ENCODE data around the gene MOGAT1. TPM values are rescaled to one million over a fixed set of nuclear protein-coding genes. Genes with fewer than 3 reads are reported as not detected.
A peak's percentile ranks its signal among the peaks of the same experiment; 100 is the strongest.

MOGAT1 gene
- total and polyA plus RNA-seq, 2 of the 13 experiments (the other 11 are each of a cell fraction or from before 2014, with no cell fraction given): 0.98 to 4.3 TPM

DNA sequence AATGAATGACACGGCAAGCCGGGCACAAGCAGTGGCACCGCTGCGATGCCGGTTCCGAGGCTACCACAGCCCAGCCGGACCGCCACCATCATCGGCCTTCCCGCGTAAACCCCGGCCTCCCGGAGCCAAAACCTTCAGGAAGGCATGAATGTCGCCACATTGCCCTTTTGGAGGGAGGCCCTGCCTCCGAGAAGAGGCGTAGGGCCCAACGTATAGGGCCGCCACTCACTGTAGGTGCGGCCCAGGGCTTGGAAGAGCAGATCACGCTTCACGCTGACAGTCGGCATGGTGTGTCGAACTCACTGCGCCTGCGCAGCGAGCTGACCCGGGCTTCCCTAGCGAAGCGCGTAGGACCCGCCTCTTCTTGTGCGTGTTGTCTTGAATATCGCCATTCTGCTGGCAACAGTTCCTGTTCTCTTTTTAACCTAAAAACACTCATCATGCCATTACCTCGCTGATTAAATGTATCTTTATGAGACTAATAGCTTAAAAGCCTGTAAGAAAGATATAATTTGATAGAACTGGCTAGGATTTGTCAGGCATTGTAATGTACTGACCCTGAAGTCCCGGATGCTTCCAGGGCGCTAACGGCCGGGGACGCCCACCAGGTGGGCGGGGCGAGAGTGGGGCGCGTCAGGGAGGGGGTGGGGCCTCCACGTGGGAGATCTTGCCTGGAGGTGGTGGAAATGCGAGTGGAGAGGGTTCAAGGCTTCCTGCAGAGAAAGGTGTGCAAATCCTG lies 15.5 kb upstream of the MOGAT1 start, which contains the start of gene FARSB (continued):
- TF ChIP-seq, protein P1, sequence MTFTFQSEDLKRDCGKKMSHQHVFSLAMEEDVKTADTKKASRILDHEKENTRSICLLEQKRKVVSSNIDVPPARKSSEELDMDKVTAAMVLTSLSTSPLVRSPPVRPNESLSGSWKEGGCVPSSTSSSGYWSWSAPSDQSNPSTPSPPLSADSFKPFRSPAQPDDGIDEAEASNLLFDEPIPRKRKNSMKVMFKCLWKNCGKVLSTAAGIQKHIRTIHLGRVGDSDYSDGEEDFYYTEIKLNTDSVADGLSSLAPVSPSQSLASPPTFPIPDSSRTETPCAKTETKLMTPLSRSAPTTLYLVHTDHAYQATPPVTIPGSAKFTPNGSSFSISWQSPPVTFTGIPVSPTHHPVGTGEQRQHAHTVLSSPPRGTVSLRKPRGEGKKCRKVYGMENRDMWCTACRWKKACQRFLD (CRISPR knock-in tag; IDR thresholded peaks at IDR 0.05; ENCODE audit: borderline replicate concordance): peak; percentile 98
- TF ChIP-seq TBX2 (CRISPR knock-in tag; IDR thresholded peaks at IDR 0.05; ENCODE audit: borderline replicate concordance) (peak; percentile 73), ZNF207 (IDR thresholded peaks at IDR 0.05; ENCODE audit: borderline replicate concordance) (no peak), ZNF331 (CRISPR knock-in tag; IDR thresholded peaks at IDR 0.05) (0 out of 2 replicates have a peak, but pooled peaks have one; percentile 8), ZNF782 (CRISPR knock-in tag; IDR thresholded peaks at IDR 0.05; ENCODE audit: borderline replicate concordance) (peak; percentile 90; the same call in 1 of the 2 replicates), FOXK1 (CRISPR knock-in tag; IDR thresholded peaks at IDR 0.05; ENCODE audit: borderline replicate concordance, low read depth) (peak; percentile 48), ZNF543 (CRISPR knock-in tag; IDR thresholded peaks at IDR 0.05) (peak; percentile 63; the same call in 1 of the 2 replicates), ARHGAP35 (CRISPR knock-in tag; IDR thresholded peaks at IDR 0.05; ENCODE audit: borderline replicate concordance) (peak; percentile 95), ZNF766 (CRISPR knock-in tag; IDR thresholded peaks at IDR 0.05; ENCODE audit: borderline replicate concordance) (0 out of 2 replicates have a peak, but pooled peaks have one; percentile 44), ZNF777 (CRISPR knock-in tag; IDR thresholded peaks at IDR 0.05) (peak; percentile 64)
- TF ChIP-seq, protein P2, sequence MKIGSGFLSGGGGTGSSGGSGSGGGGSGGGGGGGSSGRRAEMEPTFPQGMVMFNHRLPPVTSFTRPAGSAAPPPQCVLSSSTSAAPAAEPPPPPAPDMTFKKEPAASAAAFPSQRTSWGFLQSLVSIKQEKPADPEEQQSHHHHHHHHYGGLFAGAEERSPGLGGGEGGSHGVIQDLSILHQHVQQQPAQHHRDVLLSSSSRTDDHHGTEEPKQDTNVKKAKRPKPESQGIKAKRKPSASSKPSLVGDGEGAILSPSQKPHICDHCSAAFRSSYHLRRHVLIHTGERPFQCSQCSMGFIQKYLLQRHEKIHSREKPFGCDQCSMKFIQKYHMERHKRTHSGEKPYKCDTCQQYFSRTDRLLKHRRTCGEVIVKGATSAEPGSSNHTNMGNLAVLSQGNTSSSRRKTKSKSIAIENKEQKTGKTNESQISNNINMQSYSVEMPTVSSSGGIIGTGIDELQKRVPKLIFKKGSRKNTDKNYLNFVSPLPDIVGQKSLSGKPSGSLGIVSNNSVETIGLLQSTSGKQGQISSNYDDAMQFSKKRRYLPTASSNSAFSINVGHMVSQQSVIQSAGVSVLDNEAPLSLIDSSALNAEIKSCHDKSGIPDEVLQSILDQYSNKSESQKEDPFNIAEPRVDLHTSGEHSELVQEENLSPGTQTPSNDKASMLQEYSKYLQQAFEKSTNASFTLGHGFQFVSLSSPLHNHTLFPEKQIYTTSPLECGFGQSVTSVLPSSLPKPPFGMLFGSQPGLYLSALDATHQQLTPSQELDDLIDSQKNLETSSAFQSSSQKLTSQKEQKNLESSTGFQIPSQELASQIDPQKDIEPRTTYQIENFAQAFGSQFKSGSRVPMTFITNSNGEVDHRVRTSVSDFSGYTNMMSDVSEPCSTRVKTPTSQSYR (CRISPR knock-in tag; IDR thresholded peaks at IDR 0.05; ENCODE audit: borderline replicate concordance): peak; percentile 72; the same call in 1 of the 2 replicates
- TF ChIP-seq, protein P3, sequence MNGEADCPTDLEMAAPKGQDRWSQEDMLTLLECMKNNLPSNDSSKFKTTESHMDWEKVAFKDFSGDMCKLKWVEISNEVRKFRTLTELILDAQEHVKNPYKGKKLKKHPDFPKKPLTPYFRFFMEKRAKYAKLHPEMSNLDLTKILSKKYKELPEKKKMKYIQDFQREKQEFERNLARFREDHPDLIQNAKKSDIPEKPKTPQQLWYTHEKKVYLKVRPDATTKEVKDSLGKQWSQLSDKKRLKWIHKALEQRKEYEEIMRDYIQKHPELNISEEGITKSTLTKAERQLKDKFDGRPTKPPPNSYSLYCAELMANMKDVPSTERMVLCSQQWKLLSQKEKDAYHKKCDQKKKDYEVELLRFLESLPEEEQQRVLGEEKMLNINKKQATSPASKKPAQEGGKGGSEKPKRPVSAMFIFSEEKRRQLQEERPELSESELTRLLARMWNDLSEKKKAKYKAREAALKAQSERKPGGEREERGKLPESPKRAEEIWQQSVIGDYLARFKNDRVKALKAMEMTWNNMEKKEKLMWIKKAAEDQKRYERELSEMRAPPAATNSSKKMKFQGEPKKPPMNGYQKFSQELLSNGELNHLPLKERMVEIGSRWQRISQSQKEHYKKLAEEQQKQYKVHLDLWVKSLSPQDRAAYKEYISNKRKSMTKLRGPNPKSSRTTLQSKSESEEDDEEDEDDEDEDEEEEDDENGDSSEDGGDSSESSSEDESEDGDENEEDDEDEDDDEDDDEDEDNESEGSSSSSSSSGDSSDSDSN (CRISPR knock-in tag; IDR thresholded peaks at IDR 0.05): peak; percentile 90
- TF ChIP-seq, protein P4, sequence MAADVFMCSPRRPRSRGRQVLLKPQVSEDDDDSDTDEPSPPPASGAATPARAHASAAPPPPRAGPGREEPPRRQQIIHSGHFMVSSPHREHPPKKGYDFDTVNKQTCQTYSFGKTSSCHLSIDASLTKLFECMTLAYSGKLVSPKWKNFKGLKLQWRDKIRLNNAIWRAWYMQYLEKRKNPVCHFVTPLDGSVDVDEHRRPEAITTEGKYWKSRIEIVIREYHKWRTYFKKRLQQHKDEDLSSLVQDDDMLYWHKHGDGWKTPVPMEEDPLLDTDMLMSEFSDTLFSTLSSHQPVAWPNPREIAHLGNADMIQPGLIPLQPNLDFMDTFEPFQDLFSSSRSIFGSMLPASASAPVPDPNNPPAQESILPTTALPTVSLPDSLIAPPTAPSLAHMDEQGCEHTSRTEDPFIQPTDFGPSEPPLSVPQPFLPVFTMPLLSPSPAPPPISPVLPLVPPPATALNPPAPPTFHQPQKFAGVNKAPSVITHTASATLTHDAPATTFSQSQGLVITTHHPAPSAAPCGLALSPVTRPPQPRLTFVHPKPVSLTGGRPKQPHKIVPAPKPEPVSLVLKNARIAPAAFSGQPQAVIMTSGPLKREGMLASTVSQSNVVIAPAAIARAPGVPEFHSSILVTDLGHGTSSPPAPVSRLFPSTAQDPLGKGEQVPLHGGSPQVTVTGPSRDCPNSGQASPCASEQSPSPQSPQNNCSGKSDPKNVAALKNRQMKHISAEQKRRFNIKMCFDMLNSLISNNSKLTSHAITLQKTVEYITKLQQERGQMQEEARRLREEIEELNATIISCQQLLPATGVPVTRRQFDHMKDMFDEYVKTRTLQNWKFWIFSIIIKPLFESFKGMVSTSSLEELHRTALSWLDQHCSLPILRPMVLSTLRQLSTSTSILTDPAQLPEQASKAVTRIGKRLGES (CRISPR knock-in tag; IDR thresholded peaks at IDR 0.05; ENCODE audit: borderline replicate concordance): no peak
- TF ChIP-seq, protein P5, sequence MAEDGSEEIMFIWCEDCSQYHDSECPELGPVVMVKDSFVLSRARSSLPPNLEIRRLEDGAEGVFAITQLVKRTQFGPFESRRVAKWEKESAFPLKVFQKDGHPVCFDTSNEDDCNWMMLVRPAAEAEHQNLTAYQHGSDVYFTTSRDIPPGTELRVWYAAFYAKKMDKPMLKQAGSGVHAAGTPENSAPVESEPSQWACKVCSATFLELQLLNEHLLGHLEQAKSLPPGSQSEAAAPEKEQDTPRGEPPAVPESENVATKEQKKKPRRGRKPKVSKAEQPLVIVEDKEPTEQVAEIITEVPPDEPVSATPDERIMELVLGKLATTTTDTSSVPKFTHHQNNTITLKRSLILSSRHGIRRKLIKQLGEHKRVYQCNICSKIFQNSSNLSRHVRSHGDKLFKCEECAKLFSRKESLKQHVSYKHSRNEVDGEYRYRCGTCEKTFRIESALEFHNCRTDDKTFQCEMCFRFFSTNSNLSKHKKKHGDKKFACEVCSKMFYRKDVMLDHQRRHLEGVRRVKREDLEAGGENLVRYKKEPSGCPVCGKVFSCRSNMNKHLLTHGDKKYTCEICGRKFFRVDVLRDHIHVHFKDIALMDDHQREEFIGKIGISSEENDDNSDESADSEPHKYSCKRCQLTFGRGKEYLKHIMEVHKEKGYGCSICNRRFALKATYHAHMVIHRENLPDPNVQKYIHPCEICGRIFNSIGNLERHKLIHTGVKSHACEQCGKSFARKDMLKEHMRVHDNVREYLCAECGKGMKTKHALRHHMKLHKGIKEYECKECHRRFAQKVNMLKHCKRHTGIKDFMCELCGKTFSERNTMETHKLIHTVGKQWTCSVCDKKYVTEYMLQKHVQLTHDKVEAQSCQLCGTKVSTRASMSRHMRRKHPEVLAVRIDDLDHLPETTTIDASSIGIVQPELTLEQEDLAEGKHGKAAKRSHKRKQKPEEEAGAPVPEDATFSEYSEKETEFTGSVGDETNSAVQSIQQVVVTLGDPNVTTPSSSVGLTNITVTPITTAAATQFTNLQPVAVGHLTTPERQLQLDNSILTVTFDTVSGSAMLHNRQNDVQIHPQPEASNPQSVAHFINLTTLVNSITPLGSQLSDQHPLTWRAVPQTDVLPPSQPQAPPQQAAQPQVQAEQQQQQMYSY (CRISPR knock-in tag; IDR thresholded peaks at IDR 0.05): no peak

Measured in HepG2 (cell line).